ENCODE data around the gene TADA3. TPM values are rescaled to one million over a fixed set of nuclear protein-coding genes. Genes with fewer than 3 reads are reported as not detected.

TADA3 gene
- total RNA-seq, 1 donor, result 102 TPM

DNA sequence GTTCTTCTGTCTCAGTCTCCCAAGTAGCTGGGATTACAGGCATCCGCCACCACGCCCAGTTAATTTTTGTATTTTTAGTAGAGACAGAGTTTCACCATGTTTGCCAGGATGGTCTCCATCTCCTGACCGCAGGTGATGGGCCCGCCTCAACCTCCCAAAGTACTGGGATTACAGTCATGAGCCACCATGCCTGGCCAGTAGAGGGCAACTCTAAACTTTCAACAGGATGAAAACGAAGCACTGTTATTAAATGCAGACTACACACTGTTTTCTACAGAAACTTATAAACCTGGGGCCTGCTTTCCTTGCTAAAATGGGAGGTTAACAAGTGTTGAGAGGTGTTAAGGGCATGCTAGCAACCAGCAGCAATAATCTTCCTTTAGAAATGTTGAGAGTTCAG lies 8.3 kb upstream of the TADA3 start:
- no peaks in the 10 kb centered on the region for H3K27me3 ChIP-seq (ENCODE audit: insufficient read depth, low read length)
- H3K27ac ChIP-seq (ENCODE audit: low read depth, low read length), result no peak overlapping the region
- no peaks in the 10 kb centered on the region for H3K4me1 ChIP-seq (ENCODE audit: insufficient read depth, low read length)

DNA sequence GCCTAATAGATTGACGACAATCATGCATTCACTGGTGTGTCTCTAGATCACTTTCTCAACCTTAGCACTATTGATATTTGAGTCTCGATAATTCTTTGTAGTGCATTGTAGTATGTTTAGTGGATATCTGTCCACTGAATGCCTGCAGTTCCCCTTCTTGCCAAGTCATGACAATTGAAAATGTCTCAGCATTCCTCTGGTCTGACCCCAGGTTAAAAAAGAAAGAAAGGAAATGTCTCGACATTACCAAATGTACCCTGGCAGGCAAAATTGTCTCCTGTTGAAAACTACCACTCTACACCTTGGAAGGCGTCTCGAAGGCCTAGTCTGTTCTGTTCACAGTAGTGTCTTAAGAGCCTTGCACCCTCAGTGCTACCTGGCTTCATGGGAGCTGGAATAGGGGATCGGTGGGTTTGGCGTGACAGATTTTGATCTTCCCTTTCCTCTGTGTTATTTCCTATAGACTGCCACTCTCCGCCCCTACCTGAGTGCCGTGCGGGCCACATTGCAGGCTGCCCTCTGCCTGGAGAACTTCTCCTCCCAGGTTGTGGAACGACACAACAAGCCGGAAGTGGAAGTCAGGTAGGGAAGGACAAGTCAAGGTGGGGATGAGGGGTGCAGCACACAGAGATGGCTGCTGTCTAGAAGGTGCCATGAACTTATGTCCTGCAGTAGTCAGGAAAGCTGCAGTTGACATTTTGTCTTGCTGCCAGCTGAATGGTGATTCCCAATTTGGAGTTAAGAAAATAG lies 5.1 kb upstream of the TADA3 start:
- H2AFZ ChIP-seq (ENCODE audit: low read length), result no peak overlapping the region
- peaks cover 70% of the 10 kb centered on the region for H3K79me2 ChIP-seq (ENCODE audit: insufficient read depth, low read length)
- H3K27me3 ChIP-seq (ENCODE audit: insufficient read depth, low read length), result no peaks in the 10 kb centered on the region
- H4K20me1 ChIP-seq (ENCODE audit: insufficient read depth, low read length), result peaks cover 31% of the 10 kb centered on the region
- H3K4me2 ChIP-seq (ENCODE audit: insufficient read depth, low read length), result no peak overlapping the region
- peaks cover 53% of the 10 kb centered on the region for H3K36me3 ChIP-seq (ENCODE audit: insufficient read depth, low read length)
- peak; percentile 13 for DNase-seq (ENCODE audit: insufficient read length, low spot score, missing footprints)
- peaks cover 5% of the 10 kb centered on the region for H3K4me1 ChIP-seq (ENCODE audit: insufficient read depth, low read length)
- TF ChIP-seq, protein P1, sequence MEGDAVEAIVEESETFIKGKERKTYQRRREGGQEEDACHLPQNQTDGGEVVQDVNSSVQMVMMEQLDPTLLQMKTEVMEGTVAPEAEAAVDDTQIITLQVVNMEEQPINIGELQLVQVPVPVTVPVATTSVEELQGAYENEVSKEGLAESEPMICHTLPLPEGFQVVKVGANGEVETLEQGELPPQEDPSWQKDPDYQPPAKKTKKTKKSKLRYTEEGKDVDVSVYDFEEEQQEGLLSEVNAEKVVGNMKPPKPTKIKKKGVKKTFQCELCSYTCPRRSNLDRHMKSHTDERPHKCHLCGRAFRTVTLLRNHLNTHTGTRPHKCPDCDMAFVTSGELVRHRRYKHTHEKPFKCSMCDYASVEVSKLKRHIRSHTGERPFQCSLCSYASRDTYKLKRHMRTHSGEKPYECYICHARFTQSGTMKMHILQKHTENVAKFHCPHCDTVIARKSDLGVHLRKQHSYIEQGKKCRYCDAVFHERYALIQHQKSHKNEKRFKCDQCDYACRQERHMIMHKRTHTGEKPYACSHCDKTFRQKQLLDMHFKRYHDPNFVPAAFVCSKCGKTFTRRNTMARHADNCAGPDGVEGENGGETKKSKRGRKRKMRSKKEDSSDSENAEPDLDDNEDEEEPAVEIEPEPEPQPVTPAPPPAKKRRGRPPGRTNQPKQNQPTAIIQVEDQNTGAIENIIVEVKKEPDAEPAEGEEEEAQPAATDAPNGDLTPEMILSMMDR (IDR thresholded peaks at IDR 0.05; ENCODE audit: extremely low read depth, low read depth, low read length), result no peak
- H3K27ac ChIP-seq (ENCODE audit: low read depth, low read length), result no peak overlapping the region
- no peaks in the 10 kb centered on the region for H3K9me3 ChIP-seq (ENCODE audit: low read depth, low read length)
- no peak overlapping the region for H3K4me3 ChIP-seq (ENCODE audit: insufficient read depth, low read length)

More for the DNA sequence above, 8.3 kb upstream of the TADA3 start:
- TF ChIP-seq, protein P1 (IDR thresholded peaks at IDR 0.05; ENCODE audit: extremely low read depth, low read depth, low read length), result peak; percentile 31
- H3K79me2 ChIP-seq (ENCODE audit: insufficient read depth, low read length), result peaks cover 55% of the 10 kb centered on the region
- peaks cover 75% of the 10 kb centered on the region for H3K36me3 ChIP-seq (ENCODE audit: insufficient read depth, low read length)
- no peak overlapping the region for H3K4me2 ChIP-seq (ENCODE audit: insufficient read depth, low read length)
- no peak overlapping the region for H3K4me3 ChIP-seq (ENCODE audit: insufficient read depth, low read length)
- H2AFZ ChIP-seq (ENCODE audit: low read length), result no peak overlapping the region
- peaks cover 19% of the 10 kb centered on the region for H4K20me1 ChIP-seq (ENCODE audit: insufficient read depth, low read length)
- peak; percentile 37 for DNase-seq (ENCODE audit: insufficient read length, low spot score, missing footprints)
- H3K9me3 ChIP-seq (ENCODE audit: low read depth, low read length), result no peaks in the 10 kb centered on the region

GRCh38 chr3:9795207-9795606 lies 2.9 kb upstream of the TADA3 start:
- peaks cover 12% of the 10 kb centered on the region for H3K4me1 ChIP-seq (ENCODE audit: insufficient read depth, low read length)
- peaks cover 41% of the 10 kb centered on the region for H3K36me3 ChIP-seq (ENCODE audit: insufficient read depth, low read length)
- TF ChIP-seq, protein P1 (IDR thresholded peaks at IDR 0.05; ENCODE audit: extremely low read depth, low read depth, low read length), result no peak
- H4K20me1 ChIP-seq (ENCODE audit: insufficient read depth, low read length), result peaks cover 31% of the 10 kb centered on the region
- peak; percentile 8 for DNase-seq (ENCODE audit: insufficient read length, low spot score, missing footprints)
- no peak overlapping the region for H2AFZ ChIP-seq (ENCODE audit: low read length)
- H3K79me2 ChIP-seq (ENCODE audit: insufficient read depth, low read length), result peaks cover 76% of the 10 kb centered on the region
- H3K27me3 ChIP-seq (ENCODE audit: insufficient read depth, low read length), result no peaks in the 10 kb centered on the region
- no peak overlapping the region for H3K4me2 ChIP-seq (ENCODE audit: insufficient read depth, low read length)
- no peaks in the 10 kb centered on the region for H3K9me3 ChIP-seq (ENCODE audit: low read depth, low read length)
- no peak overlapping the region for H3K4me3 ChIP-seq (ENCODE audit: insufficient read depth, low read length)
- no peak overlapping the region for H3K27ac ChIP-seq (ENCODE audit: low read depth, low read length)

- Histone ChIP-seq H3K79me2 (ENCODE audit: insufficient read depth, low read length) (peaks cover 69% of the 10 kb centered on the region), H3K4me1 (ENCODE audit: insufficient read depth, low read length) (peaks cover 12% of the 10 kb centered on the region)
Measured at GRCh38 chr3:9794400-9794799, 2.1 kb upstream of the TADA3 start.

More at GRCh38 chr3:9794400-9794799, 2.1 kb upstream of the TADA3 start:
- no peaks in the 10 kb centered on the region for H3K9me3 ChIP-seq (ENCODE audit: low read depth, low read length)
- H2AFZ ChIP-seq (ENCODE audit: low read length), result no peak overlapping the region
- H3K36me3 ChIP-seq (ENCODE audit: insufficient read depth, low read length), result peaks cover 41% of the 10 kb centered on the region
- DNase-seq (ENCODE audit: insufficient read length, low spot score, missing footprints), result no peak
- no peaks in the 10 kb centered on the region for H3K27me3 ChIP-seq (ENCODE audit: insufficient read depth, low read length)
- TF ChIP-seq, protein P1 (IDR thresholded peaks at IDR 0.05; ENCODE audit: extremely low read depth, low read depth, low read length), result no peak
- no peak overlapping the region for H3K4me3 ChIP-seq (ENCODE audit: insufficient read depth, low read length)
- H3K27ac ChIP-seq (ENCODE audit: low read depth, low read length), result no peak overlapping the region
- no peak overlapping the region for H3K4me2 ChIP-seq (ENCODE audit: insufficient read depth, low read length)
- peaks cover 31% of the 10 kb centered on the region for H4K20me1 ChIP-seq (ENCODE audit: insufficient read depth, low read length)

Data from osteoblast (primary cell).